ENCODE results near the gene GAB2.
A peak's percentile ranks its signal among the peaks of the same experiment; 100 is the strongest.
"Not testable (repeated sequence)": the region's sequence is repeated elsewhere in the genome, so short reads cannot be mapped to it uniquely, and the experiment has no call there.

Gene GAB2

DNA sequence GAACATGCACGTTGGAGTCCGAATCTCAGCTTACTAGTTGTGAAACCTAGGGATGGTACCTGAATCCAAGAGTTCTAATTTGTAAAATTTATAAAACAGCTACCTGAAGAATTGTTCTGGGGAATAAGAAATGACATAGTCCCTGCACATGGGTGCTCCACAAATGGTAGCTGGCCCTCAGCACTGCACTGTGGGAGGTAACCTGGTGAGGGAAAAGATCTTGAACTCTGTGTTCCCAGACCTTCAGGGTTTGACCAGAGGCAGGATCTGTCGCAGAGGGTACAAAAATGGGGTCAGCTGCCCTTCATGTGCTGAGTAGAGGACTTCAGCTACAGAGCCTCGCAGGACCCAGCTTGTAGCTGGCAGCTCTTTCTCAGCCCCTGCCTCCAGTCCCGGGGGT, 155.4 kb downstream of the GAB2 start:
- no peak for DNase-seq

DNA sequence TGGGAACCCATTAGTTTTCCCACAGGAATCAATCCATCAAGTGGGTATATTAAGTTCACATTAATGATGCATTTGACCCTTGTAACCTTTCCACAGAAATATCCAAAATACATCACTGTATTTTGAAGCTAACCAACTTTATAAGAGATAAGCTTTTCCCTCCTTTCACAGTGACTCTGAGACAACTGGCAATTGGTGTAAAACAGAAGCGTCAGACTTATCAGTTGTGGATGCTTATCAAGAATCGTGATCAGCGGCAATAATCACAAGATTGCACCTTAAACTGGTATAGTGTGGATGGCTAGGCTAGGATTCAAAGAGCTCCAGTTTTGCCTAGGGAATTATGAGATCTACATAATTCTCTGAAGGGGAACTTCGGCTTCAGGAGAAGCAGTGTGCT, 155.8 kb downstream of the GAB2 start:
- intact Hi-C loops (cut with DNase I) = no loop called here
- DNase-seq = no peak

More for the DNA sequence above, 155.4 kb downstream of the GAB2 start:
- intact Hi-C loops (cut with DNase I) = no loop called here

DNA sequence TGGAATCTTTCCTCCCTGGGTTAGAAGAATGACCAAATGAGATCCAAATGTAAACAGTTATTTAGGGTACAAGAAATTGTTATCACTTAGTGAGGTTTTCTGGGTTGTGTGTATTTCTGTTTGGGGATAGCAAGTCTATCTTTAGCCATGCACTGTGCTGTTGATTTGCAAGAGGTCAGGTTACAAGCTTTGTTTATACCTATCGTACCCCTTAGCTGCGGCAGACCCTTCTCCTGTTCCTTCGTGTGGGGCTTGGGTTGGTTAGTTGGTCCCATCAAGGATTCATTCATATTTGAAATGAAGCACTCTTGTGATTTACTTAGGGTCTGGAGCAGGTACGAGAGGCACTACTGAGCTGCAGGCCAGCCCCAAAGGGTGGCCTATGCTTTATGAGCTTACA, 156.3 kb downstream of the GAB2 start:
- no peak for DNase-seq
- intact Hi-C loops (cut with DNase I) = no loop called here

GRCh38 chr11:78259777-78260487, 157.7 kb downstream of the GAB2 start:
- intact Hi-C loops (cut with DNase I) = no loop called here
- DNase-seq = no peak

- intact Hi-C loops (cut with DNase I) = no loop called here
- no peak for DNase-seq
Measured at GRCh38 chr11:78257654-78258053, 160.0 kb downstream of the GAB2 start.

- peak in 9 of 10 donors; percentile 16 to 92 (median 57) for DNase-seq
- intact Hi-C loops (cut with DNase I) = no loop called here
Measured at GRCh38 chr11:78256962-78257361, 160.7 kb downstream of the GAB2 start.

GRCh38 chr11:78255919-78256318, 161.7 kb downstream of the GAB2 start:
- intact Hi-C loops (cut with DNase I) = no loop called here
- DNase-seq = no peak

DNA sequence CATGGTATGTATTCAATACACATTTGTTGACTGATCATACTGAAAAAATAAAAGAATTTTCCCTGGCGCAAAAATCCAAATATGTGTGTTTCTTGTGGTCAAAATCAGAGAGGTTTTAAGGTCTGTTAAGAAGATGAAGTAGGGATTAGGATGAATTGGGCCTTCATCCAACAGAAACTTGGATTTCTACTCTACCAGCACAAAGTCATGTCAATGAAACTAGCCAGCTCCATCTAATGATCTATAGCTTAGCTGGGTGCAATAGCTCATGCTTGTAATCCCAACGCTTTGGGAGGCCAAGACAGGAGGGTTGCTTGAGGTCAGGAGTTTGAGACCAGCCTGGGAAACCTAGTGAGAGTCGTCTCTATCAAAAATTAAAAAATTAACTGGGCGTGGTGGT, 163.4 kb downstream of the GAB2 start:
- DNase-seq = no peak
- intact Hi-C loops (cut with DNase I) = no loop called here

GRCh38 chr11:78253797-78254196, 163.8 kb downstream of the GAB2 start:
- intact Hi-C loops (cut with DNase I) = no loop called here
- no peak for DNase-seq

DNA sequence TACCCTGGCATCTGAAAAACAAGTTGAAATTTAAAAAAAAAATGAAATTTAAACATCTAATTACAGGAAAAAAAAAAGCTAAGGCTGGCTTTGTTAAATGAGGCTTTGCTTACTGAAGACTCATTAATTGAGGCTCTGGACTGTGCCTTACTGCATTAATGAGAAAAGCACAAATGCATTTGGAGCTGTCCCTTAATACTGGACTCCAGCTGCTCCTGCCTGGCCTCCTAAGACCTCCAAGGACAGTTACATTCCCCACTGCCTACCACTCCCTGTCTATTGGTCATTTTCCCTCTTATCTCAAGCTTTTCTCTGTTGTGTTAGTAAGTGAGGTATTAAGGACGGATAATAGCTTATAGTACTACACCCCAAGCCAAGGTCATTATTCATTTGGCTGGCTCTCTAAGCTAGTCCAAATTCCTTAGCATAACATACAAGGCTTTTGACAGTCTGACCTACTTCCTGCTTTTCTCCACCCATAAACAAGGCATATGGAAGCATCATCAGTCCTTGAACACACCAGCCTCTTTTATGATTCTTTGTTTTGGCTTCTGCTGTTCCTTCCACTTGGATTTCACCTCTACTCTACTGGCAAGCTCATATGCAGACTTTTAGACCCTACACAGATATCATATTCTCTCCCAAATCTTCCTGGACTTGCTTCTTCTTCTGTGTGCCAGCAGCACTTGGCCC, 166.4 kb downstream of the GAB2 start:
- DNase-seq = no peak
- intact Hi-C loops (cut with DNase I) = no loop called here

DNA sequence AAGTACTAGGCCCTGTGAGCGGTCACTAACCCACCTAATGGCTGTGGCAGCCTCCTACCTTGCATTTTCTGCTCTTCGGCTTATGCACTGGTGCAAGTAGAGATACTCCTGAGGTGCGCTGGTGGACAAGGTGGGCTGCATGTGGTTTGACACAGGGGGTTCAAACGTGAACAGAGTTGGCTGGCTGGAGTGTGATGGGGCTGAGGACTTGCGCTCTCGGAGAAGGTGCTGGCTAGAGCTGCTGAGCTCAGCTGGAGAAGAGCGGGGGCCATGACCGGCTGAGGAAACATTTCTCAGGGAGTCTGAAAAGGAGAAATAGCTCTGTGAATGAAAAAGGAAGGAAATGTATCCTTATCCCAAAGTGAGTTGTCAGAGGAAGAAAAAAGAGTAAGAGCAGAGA, 167.5 kb downstream of the GAB2 start:
- intact Hi-C loops (cut with DNase I) = no loop called here
- DNase-seq = peak in 1 of 10 donors; percentile 65

GRCh38 chr11:78248903-78249302, 168.7 kb downstream of the GAB2 start:
- DNase-seq = no peak
- intact Hi-C loops (cut with DNase I) = no loop called here

GRCh38 chr11:78248191-78248590, 169.4 kb downstream of the GAB2 start:
- intact Hi-C loops (cut with DNase I) = no loop called here
- DNase-seq = no peak

- intact Hi-C loops (cut with DNase I) = no loop called here
- no peak for DNase-seq
Measured at GRCh38 chr11:78244546-78245255, 172.9 kb downstream of the GAB2 start.

- intact Hi-C loops (cut with DNase I) = no loop called here
- no peak for DNase-seq
Measured at GRCh38 chr11:78244080-78244479, 173.5 kb downstream of the GAB2 start.

GRCh38 chr11:78241475-78241874, 176.1 kb downstream of the GAB2 start:
- DNase-seq = no peak
- intact Hi-C loops (cut with DNase I) = no loop called here

GRCh38 chr11:78239781-78240180, 177.8 kb downstream of the GAB2 start:
- DNase-seq = peak in 1 of 10 donors; percentile 53
- intact Hi-C loops (cut with DNase I) = no loop called here

GRCh38 chr11:78237293-78238046, 180.2 kb downstream of the GAB2 start:
- DNase-seq = no peak
- intact Hi-C loops (cut with DNase I) = no loop called here

DNA sequence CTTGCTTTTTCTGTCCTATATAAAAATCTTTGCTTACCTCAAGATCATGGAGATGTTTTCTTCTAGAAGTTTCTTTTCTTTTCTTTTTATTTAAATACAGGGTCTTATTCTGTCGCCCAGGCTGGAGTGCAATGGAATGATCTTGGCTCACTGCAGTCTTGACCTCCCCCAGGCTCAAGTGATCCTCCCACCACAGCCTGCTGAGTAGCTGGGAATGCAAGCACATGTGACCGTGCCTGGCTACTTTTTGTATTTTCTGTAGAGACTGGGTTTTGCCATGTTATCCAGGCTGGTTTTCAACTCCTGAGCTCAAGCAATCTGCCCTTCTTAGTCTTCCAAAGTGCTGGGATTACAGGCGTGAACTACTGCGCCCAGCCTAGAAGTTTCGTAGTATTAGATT, 183.6 kb downstream of the GAB2 start:
- no peak for DNase-seq
- intact Hi-C loops (cut with DNase I) = no loop called here

- intact Hi-C loops (cut with DNase I) = not testable (repeated sequence)
Measured at GRCh38 chr11:78233046-78233445, 184.6 kb downstream of the GAB2 start.

GRCh38 chr11:78231962-78232501, 185.6 kb downstream of the GAB2 start:
- intact Hi-C loops (cut with DNase I) = no loop called here

More at GRCh38 chr11:78233046-78233445, 184.6 kb downstream of the GAB2 start:
- not testable (repeated sequence) for DNase-seq

More at GRCh38 chr11:78231962-78232501, 185.6 kb downstream of the GAB2 start:
- no peak for DNase-seq
